Activated CD8-positive, alpha-beta T cell treated with anti-CD3 and anti-CD28 coated beads for 36 hours (primary cell): Measurements from ENCODE around the gene BSPRY. TPM values are rescaled to one million over a fixed set of nuclear protein-coding genes. Genes with fewer than 3 reads are reported as not detected.

ENCODE experiments used
- ATAC-seq: fragments of 200-7000 bp; cut with Tn5 transposase; one replicate; pipeline ENCODE4 v1.10.0; 2021; ENCODE audit warnings: mild to moderate bottlenecking, moderate library complexity
- CTCF ChIA-PET: fragments of 350-600 bp; sonication (Branson Sonifier 250); formaldehyde crosslinking; loops from one replicate; lab custom pipeline; 2021; ENCODE audit warnings: antibody characterized with exemption; lab: Charles Lee
- POLR2A ChIA-PET: fragments of 350-600 bp; sonication (Branson Sonifier 250); formaldehyde crosslinking; loops from one replicate; lab custom pipeline; 2021; ENCODE audit warnings: antibody characterized with exemption; lab: Charles Lee
- DNase-seq: peaks from one replicate; pipeline ENCODE4 v3.0.0-alpha.2; 2020
- H3K27ac Mint-ChIP-seq: one replicate; pipeline ENCODE4 v1.8.0; 2021; ENCODE audit warnings: mild to moderate bottlenecking, mixed read lengths
- H3K27me3 Mint-ChIP-seq: one replicate; pipeline ENCODE4 v1.8.0; 2021; ENCODE audit warnings: mixed read lengths
- H3K36me3 Mint-ChIP-seq: one replicate; pipeline ENCODE4 v1.8.0; 2021; ENCODE audit warnings: low read depth, mixed read lengths
- H3K4me1 Mint-ChIP-seq: one replicate; pipeline ENCODE4 v1.8.0; 2021; ENCODE audit warnings: low read depth, mixed read lengths
- H3K4me3 Mint-ChIP-seq: one replicate; pipeline ENCODE4 v1.8.0; 2021; ENCODE audit warnings: mild to moderate bottlenecking, moderate library complexity, mixed read lengths
- H3K9me3 Mint-ChIP-seq: one replicate; pipeline ENCODE4 v1.8.0; 2021; ENCODE audit warnings: mixed read lengths
- CTCF ChIP-seq: fragments of 200-600 bp; IDR thresholded peaks from one replicate; pipeline ENCODE4 v1.8.0; 2022; ENCODE audit warnings: antibody characterized with exemption, mild to moderate bottlenecking
- intact Hi-C: fragments of 100-400 bp; cut with micrococcal nuclease; formaldehyde crosslinking; loops from one replicate; pipeline ENCODE4 v1.10.0; 2022
- total RNA-seq, 2 experiments: library from RNA; stranded (reverse); gene quantifications; one replicate each; pipeline ENCODE4 v1.2.3, GENCODE V29; 2021

Gene BSPRY
- 1 to 10 TPM; 8.2 to 9.1 TPM for total RNA-seq

GRCh38 chr9:113349445-113350094 lies at the start of gene BSPRY:
BSPRY (plus strand) TSS chr9:113349541; CDS start chr9:113349580, 39 bp downstream.
- ChIA-PET POLR2A (interaction anchor here (1.0 to 2.2 kb wide), 5 partner anchors 9 to 74 kb away, joined by 3 to 12 read pairs (median 4); partner anchors contain the start of genes C9orf43, CDC26, POLE3 and PRPF4), CTCF (interaction anchor here (0.8 to 3.1 kb wide), 7 partner anchors 10 to 237 kb away, joined by 3 to 14 read pairs (median 5); partner anchors contain the start of genes ALAD, CDC26, PRPF4 and WDR31)
- peaks cover 39% of the 10 kb centered on the region for H3K4me1 Mint-ChIP-seq
- no peak for TF ChIP-seq CTCF
- ATAC-seq = peak; percentile 45
- H3K27me3 Mint-ChIP-seq = peaks cover 13% of the 10 kb centered on the region
- no peaks in the 10 kb centered on the region for H3K9me3 Mint-ChIP-seq
- DNase-seq = peak; percentile 50
- peak within 1 kb of the TSS; percentile 78 for H3K4me3 Mint-ChIP-seq
- peak within 1 kb of the TSS; percentile 77 for H3K27ac Mint-ChIP-seq
- no peaks in the 10 kb centered on the region for H3K36me3 Mint-ChIP-seq
- intact Hi-C loops = loop anchor here (10.0 kb wide), 1 partner anchor 75 kb away; the partner anchor contains the start of genes CDC26 and PRPF4

GRCh38 chr9:113299800-113300292 lies 49.5 kb upstream of the BSPRY start:
- CTCF ChIA-PET = no interaction called here

GRCh38 chr9:113301548-113301947 lies 47.8 kb upstream of the BSPRY start:
- TF ChIP-seq CTCF = no peak
- DNase-seq = no peak
- Mint-ChIP-seq H3K4me3 (no peak overlapping the region), H3K27ac (no peak overlapping the region), H3K27me3 (no peaks in the 10 kb centered on the region), H3K36me3 (no peaks in the 10 kb centered on the region), H3K9me3 (no peaks in the 10 kb centered on the region), H3K4me1 (no peaks in the 10 kb centered on the region)
- ATAC-seq = no peak
- intact Hi-C loops = no loop called here
- CTCF ChIA-PET = interaction anchor here (1.8 kb wide), 1 partner anchor 27 kb away, joined by 6 read pairs; no protein-coding TSS in a partner anchor
- POLR2A ChIA-PET = no interaction called here

More at GRCh38 chr9:113299800-113300292, 49.5 kb upstream of the BSPRY start:
- intact Hi-C loops = no loop called here
- no peak for TF ChIP-seq CTCF
- Mint-ChIP-seq H3K4me1 (no peaks in the 10 kb centered on the region), H3K27me3 (no peaks in the 10 kb centered on the region), H3K36me3 (no peaks in the 10 kb centered on the region), H3K4me3 (no peak overlapping the region), H3K9me3 (no peaks in the 10 kb centered on the region), H3K27ac (no peak overlapping the region)
- POLR2A ChIA-PET = interaction anchor here (0.6 kb wide), 1 partner anchor 259 kb away, joined by 3 read pairs; no protein-coding TSS in a partner anchor
- ATAC-seq (no peak), DNase-seq (no peak)

GRCh38 chr9:113302792-113303418 lies 46.4 kb upstream of the BSPRY start, which contains the start of gene RNF183:
RNF183 (minus strand) TSS chr9:113303376; CDS start chr9:113298184, 5,192 bp downstream.
- ChIA-PET POLR2A (no interaction called here), CTCF (no interaction called here)
- Mint-ChIP-seq H3K27me3 (no peaks in the 10 kb centered on the region), H3K27ac (no peak within 1 kb of the TSS), H3K36me3 (no peaks in the 10 kb centered on the region), H3K9me3 (no peaks in the 10 kb centered on the region), H3K4me1 (no peaks in the 10 kb centered on the region), H3K4me3 (no peak within 1 kb of the TSS)
- ATAC-seq = no peak
- TF ChIP-seq CTCF = no peak
- no peak for DNase-seq
- intact Hi-C loops = no loop called here

GRCh38 chr9:113306566-113306965 lies 42.8 kb upstream of the BSPRY start:
- Mint-ChIP-seq H3K27me3 (no peaks in the 10 kb centered on the region), H3K36me3 (no peaks in the 10 kb centered on the region), H3K9me3 (no peaks in the 10 kb centered on the region), H3K27ac (no peak overlapping the region), H3K4me1 (no peaks in the 10 kb centered on the region), H3K4me3 (no peak overlapping the region)
- POLR2A ChIA-PET = no interaction called here
- CTCF ChIA-PET = no interaction called here
- intact Hi-C loops = no loop called here
- no peak for DNase-seq
- no peak for TF ChIP-seq CTCF
- no peak for ATAC-seq
